Urothelium cell line (cell line): ENCODE measurements around the gene DUSP15.

Source experiments
- DNase-seq: peaks from one replicate; pipeline ENCODE4 v3.0.0; 2011; ENCODE audit warnings: low spot score, mixed read lengths
- FAIRE-seq: peaks from 2 replicates; lab custom pipeline; 2011; peaks lifted over from hg19 to GRCh38; lab: Jason Lieb, UNC

DUSP15 gene

GRCh38 chr20:31894980-31895675, 24.8 kb upstream of the DUSP15 start:
- no peak for FAIRE-seq
- peak; percentile 37 for DNase-seq

GRCh38 chr20:31890646-31891045, 20.3 kb upstream of the DUSP15 start:
- DNase-seq, result no peak
- FAIRE-seq, result no peak

DNA sequence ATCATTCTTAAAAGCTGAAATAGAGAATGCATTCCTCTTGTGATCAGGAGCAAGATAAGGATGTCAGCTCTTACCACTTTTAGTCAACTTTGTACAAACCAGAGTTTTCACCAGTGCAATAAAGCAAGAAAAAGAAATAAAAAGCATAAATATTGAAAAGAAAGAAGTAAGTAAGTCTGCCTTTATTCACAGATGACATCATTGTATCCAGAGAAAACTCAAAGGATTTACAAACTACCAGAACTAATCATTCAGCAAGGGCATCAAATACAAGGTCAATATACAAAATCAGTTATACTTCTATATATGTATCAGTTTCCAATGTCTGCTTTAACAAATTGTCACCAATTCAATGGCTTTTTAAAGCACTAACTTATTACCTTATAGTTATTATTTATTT, 13.5 kb upstream of the DUSP15 start:
- no peak for FAIRE-seq
- no peak for DNase-seq

- DNase-seq (no peak), FAIRE-seq (no peak)
Observed at GRCh38 chr20:31881945-31882344, 11.6 kb upstream of the DUSP15 start.

- FAIRE-seq (peak; percentile 79), DNase-seq (peak; percentile 99)
Observed at GRCh38 chr20:31879143-31879987, 9.0 kb upstream of the DUSP15 start.

DNA sequence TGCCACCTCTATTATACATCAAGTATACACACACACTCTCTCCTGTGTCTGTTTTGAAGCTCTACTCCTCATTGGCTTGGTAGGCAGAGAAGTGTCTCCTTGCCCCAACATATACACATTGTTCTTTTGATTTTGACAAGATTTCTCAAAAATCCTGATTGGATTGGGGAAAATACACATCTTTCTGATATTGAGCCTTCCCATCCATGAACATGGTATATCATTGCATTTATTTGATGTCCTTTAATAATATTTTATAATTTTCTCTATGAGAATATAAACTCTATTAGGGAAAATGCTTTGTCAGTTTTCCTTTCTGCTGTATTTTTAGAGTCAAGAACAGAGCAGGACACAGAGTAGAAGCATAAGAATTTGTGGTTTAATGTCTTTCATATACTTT, 7.4 kb upstream of the DUSP15 start:
- FAIRE-seq (no peak), DNase-seq (no peak)

- no peak for FAIRE-seq
Observed at GRCh38 chr20:31875671-31876070, 5.3 kb upstream of the DUSP15 start.

DNA sequence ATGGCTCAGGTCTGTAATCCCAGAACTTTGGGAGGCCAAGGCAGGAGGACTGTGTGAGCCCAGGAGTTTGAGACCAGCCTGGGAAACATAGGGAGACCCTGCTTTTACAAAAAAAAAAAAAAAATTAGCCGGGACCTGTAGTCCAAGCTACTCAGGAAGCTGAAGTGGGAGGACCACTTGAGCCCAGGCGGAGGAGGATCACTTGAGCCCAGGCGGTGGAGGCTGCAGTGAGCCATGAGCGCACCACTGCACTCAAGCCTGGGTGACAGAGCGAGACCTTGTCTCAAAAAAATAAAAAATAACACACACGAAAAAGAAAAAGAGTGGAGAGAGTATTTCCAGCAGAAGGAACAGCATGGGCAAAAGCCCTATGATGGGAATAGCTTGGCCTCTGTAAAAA, 2.1 kb upstream of the DUSP15 start:
- no peak for DNase-seq
- FAIRE-seq, result no peak

More at GRCh38 chr20:31875671-31876070, 5.3 kb upstream of the DUSP15 start:
- no peak for DNase-seq

GRCh38 chr20:31871618-31871954, 1.3 kb upstream of the DUSP15 start:
- FAIRE-seq, result no peak
- DNase-seq, result no peak

DNA sequence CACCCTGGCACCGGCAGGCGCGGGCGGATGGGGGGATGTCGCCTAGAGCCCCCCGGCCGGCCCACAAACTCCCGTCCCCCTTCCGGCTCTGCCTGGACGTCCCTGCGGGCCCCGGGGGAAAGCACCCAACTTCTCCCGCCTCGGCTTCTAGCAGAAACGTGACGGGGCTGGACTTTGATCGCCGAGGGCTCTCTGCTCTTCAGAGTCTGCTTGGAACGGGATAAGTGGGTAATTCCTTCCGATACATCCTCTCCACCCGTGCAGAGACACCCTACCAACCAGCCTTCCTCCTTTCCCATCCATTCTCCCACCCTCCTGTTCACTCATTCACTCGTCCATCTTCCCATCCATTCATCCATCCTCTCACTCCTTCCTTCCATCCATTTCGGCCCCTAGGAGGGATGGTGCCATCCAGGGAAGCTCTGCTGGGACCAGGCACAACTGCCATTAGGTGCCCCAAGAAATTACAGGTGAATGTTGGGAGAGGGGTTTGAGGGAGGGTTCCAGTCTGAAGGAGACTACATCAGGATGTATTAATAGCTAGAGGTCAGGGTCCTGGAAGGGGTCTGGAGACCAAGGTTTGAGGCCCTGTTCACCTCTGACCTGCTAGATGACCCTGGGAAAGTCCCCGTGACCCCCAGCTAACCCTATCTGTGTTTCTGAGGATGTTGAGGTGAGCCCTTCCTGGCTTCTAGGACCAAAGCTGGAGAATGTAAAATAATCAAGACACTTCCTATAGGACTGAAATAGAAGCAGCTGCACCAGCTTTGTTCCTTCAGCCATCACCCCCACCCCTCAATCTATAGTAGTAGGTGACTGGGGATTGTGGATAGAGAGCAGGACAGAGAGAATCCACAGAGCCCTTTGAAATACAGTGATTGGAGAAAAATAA, 645 bp upstream of the DUSP15 start:
- FAIRE-seq (peak; percentile 30), DNase-seq (peak; percentile 31)

GRCh38 chr20:31869673-31869941, 720 bp downstream of the DUSP15 start:
- DNase-seq (no peak), FAIRE-seq (no peak)

GRCh38 chr20:31868853-31869672, 1.3 kb downstream of the DUSP15 start:
- DNase-seq (no peak), FAIRE-seq (no peak)

- DNase-seq (no peak), FAIRE-seq (no peak)
Observed at GRCh38 chr20:31866221-31866620, 4.1 kb downstream of the DUSP15 start.

GRCh38 chr20:31864521-31865400, 5.6 kb downstream of the DUSP15 start:
- FAIRE-seq (no peak), DNase-seq (no peak)

GRCh38 chr20:31863296-31864085, 6.8 kb downstream of the DUSP15 start:
- no peak for FAIRE-seq
- no peak for DNase-seq

GRCh38 chr20:31862506-31862905, 7.8 kb downstream of the DUSP15 start:
- no peak for DNase-seq
- FAIRE-seq, result no peak

DNA sequence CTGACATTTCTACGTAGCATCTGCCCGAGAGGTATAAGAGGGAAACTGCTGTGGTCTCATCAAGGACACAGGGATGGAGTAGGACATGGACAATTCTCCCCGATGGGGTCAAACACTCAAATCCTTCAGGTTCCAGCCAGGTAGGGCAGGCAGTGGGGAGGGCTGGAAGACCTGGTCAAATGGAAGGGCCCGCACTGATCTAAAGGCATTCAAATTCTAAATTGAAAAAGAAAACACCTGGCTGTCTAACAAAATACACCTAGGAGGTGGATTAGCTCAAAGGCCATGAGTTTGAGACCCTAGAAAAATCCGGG, 8.2 kb downstream of the DUSP15 start:
- no peak for FAIRE-seq
- no peak for DNase-seq

GRCh38 chr20:31861385-31862156, 8.8 kb downstream of the DUSP15 start:
- FAIRE-seq (no peak), DNase-seq (no peak)

DNA sequence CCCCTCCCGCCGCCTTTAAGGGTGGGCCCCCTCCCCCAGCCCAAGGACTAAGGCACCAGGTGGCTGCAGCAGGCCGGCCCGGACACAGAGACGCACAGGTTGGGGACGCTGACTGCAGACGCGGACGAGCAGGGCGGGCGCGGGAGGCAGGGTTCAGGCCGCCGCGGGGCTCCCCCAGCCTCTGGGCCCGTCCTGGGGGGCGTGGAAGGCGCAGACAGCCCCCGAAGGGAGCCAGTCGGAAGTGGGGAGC, 9.3 kb downstream of the DUSP15 start:
- FAIRE-seq (no peak), DNase-seq (no peak)
